ENCODE measurements around the gene AMY2B.
A peak's percentile ranks its signal among the peaks of the same experiment; 100 is the strongest.
"Not testable (repeated sequence)": the region's sequence is repeated elsewhere in the genome, so short reads cannot be mapped to it uniquely, and the experiment has no call there.

AMY2B gene

DNA sequence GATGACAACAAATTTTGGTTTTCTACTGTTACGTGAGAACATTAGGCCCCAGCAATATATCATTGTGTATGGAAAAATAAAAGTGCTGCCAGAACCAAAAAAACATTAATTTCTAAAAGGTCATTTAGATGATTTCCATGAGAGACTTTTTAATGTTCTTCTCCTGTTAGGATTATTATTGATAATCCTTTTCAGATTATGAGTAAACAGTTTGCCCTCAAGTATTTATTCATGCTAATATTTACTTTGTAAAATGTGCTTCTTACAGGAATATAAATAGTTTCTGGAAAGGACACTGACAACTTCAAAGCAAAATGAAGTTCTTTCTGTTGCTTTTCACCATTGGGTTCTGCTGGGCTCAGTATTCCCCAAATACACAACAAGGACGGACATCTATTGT is at the start of gene AMY2B:
TSS of gene AMY2B (plus strand) at position 301 of the 400 bp plus-strand sequence. CDS start at position 315, 14 bp downstream.
- not testable (repeated sequence) for DNase-seq

DNA sequence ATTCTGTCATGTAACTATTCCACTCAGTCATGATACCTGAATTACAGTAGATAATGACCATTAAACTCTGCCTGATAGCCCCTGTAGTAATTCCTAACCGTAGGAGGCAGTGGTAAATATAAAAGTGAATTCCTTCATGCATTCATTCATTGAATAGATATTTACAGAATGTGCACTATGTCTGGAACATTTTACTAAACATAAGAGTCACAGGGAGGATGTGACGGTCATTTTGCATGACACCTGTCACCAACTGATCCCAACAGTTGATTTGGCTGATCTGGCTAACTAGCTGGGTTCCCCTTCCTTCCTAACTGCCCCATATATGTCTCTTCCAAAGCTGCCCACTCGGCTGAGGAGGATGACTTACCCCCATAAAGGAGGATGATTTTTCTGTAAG is 48.0 kb upstream of the AMY2B start:
- DNase-seq, result no peak

DNA sequence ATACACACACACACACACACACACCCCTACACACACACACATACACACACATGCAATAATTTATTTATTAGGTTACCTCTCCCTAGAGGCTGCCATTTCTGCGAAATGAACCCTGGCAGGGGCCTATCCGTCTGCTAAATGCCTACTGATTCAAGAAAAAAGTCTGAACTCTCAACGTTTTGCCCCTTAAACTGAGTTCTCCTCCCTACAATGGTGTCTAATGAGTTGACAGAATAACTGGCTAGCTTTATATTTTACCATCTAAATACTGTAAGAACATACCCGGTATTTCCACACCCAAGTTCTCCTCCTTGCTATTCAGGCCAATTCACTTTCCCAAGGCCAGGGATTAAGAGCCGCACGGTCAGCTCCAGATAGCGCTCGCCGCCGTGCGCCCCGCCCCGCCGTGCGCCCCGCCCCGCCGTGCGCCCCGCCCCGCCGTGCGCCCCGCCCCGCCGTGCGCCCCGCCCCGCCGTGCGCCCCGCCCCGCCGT is 46.2 kb upstream of the AMY2B start:
- DNase-seq, result no peak

GRCh38 chr1:103525607-103526507 is 45.5 kb upstream of the AMY2B start, which contains the start of gene RNPC3:
Gene RNPC3 (plus strand): TSS chr1:103525699. CDS start chr1:103526071, 372 bp downstream.
- peak; percentile 29 for DNase-seq

- no peak for DNase-seq
These were observed 44.1 kb upstream of the AMY2B start for GRCh38 chr1:103527331-103527730.

DNA sequence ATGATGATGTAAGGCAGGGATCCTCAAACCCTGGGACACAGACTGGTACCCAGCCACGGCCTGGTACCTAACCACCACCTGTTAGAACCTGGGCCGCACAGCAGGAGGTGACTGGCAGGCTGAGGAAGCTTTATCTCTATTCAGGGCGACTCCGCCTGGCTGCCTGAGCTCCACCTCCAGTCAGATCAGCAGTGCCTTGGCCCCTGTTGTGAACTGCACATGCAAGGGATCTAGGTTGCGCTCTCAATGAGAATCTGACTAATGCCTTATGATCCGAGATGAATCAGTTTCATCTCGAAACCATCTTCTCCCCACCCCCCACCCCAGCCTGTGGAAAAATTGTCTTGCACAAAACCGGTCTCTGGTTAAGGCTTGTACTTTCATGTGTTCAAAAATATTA is 41.6 kb upstream of the AMY2B start:
- no peak for DNase-seq

- DNase-seq, result no peak
These were observed 33.2 kb upstream of the AMY2B start for GRCh38 chr1:103538226-103538625.

DNA sequence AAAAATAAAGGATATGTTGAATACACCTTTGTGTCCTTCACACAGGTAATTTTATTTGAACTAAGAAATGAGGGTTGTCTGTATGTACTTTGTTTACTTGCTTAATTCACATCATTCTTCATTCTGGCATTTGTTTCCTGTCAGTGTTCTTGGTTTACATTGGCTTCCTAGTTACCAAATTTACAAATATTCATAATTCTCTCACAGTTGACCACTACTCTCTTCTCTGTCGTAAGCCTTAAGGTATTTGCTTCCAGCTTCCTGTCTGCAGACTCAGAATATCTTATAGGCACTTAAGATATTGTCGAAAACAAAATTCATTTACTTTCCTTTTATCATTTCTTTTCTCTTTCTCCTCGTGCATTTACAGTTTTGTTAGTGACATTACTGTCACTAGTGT is 30.0 kb upstream of the AMY2B start:
- DNase-seq, result no peak

GRCh38 chr1:103546496-103546895 is 24.9 kb upstream of the AMY2B start:
- DNase-seq, result no peak

- DNase-seq, result no peak
These were observed 23.5 kb upstream of the AMY2B start for GRCh38 chr1:103547840-103548239.

GRCh38 chr1:103560427-103560826 is 11.0 kb upstream of the AMY2B start:
- DNase-seq, result no peak

DNA sequence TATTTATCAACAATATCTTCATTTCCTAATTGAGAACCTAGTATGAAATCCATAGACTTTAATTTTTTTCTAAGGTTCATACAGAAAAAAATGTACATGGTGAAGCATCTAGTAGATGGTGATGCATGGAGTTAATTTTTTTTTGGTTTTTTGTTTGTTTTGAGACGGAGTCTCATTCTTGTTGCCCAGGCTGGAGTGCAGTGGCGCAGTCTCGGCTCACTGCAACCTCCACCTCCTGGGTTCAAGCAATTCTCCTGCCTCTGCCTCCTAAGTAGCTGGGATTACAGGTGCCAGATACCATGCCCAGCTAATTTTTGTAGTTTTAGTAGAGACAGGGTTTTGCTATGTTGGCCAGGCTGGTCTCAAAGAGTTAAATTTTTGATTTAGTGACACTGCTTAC is 10.3 kb upstream of the AMY2B start:
- DNase-seq, result not testable (repeated sequence)

GRCh38 chr1:103561643-103562395 is 9.6 kb upstream of the AMY2B start:
- DNase-seq, result no peak

GRCh38 chr1:103563056-103563455 is 8.3 kb upstream of the AMY2B start:
- DNase-seq, result no peak

DNA sequence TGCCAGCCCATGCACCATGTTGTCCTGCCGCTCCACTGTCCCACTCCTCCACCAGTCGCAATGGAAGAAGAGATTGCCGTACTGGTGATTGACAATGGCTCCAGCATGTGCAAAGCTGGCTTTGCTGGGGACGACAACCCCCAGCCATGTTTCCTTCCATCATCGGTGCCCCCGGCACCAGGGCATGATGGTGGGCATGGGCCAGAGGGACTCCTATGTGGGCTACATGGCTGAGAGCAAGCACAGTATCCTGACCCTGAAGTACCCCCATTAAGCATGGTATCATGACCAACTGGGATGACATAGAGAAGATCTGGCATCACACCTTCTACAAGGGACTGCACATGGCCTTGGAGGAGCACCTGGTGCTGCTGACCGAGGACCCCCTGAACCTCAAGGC is 1.9 kb upstream of the AMY2B start:
- no peak for DNase-seq

DNA sequence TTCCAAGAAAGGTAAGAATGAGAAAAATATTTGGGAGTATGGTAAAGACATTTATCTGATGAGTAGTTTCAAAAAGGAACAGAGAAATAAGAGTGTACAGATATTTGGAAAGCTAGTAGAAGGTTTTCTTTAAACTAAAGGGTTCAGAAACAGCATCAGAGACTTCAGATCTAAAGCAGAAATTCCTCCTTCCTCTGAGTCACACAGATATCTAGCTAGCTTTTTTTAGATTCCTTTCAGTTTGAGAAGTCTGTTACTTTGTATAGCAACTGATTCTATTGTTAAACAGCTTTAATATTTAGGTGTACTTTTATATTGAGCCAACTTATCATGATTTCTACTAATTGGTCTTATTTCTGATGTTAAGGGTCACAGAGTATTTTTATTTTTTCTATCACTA is 4.7 kb downstream of the AMY2B start:
- no peak for DNase-seq

DNA sequence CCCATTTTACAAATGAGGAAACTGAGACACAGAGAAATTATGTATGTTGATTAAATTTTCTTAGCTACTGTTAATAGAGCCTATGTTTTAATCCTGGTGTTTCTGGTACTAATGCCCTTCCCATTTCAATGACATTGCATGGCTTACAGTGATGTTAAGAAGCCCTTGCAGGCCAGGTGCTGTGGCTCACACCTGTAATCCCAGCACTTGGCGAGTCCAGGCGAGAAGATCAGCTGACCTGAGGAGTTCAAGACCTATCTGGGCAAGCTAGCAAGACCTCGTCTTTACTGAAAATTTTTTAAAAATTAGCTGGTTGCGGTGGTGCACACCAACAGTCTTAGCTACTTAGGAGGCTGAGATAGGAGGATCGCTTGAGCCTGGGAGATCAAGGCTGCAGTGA is 5.4 kb downstream of the AMY2B start:
- DNase-seq, result not testable (repeated sequence)

GRCh38 chr1:103582464-103582863 is 11.1 kb downstream of the AMY2B start:
- no peak for DNase-seq

DNA sequence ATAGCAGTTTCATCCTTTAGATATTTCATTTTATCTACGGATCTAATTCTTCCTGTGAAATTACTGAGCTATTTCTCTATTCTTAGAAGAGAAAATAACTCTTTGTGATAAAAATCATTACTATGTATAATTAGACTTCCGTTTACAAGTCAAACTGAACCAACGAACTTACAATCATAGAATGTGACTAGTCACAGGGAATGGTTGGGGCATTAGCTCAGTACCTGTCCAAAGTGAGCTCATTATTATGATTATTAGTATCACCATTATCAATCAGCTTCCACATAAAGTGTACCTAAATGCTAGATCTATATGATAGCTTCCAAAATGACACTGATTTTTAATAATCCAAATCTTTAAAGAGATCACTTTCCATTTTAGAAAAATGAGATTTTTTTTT is 12.5 kb downstream of the AMY2B start:
- DNase-seq, result no peak

- no peak for DNase-seq
These were observed 13.1 kb downstream of the AMY2B start for GRCh38 chr1:103584537-103584936.

GRCh38 chr1:103602740-103603139 is 31.4 kb downstream of the AMY2B start:
- not testable (repeated sequence) for DNase-seq

- no peak for DNase-seq
These were observed 45.0 kb downstream of the AMY2B start for GRCh38 chr1:103616362-103616761.

DNA sequence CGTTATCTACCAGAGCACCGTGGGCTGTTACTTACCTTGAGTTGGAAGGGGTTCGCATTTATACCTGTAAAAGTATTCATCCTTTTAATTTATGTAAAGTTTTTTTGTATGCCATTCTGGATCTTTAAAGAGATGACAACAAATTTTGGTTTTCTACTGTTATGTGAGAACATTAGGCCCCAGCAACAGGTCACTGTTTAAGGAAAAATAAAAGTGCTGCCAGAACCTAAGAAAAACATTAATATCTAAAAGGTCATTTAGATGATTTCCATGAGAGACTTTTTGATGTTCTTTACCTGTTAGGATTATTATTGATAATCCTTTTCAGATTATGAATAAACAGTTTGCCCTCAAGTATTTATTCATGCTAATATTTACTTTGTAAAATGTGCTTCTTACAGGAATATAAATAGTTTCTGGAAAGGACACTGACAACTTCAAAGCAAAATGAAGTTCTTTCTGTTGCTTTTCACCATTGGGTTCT is 45.6 kb downstream of the AMY2B start, which contains the start of gene AMY2A:
TSS of gene AMY2A (plus strand) at position 434 of the 484 bp plus-strand sequence. CDS start at position 448, 14 bp downstream.
- not testable (repeated sequence) for DNase-seq

Data from 8988T (cell line).